VCaP (cell line): ENCODE results near the gene CBX8.

Source experiments
- H3K27ac ChIP-seq: fragments of 450-650 bp; 2 replicates; pipeline ENCODE4 v1.5.1; 2017
- CTCF ChIP-seq: fragments of 450-650 bp; conservative IDR thresholded peaks from 2 replicates; pipeline ENCODE4 v1.5.1; 2017; ENCODE audit warnings: mild to moderate bottlenecking, moderate library complexity

CBX8 gene

GRCh38 chr17:79842136-79842655 is 45.3 kb upstream of the CBX8 start:
- no peak overlapping the region for H3K27ac ChIP-seq
- no peak for TF ChIP-seq CTCF

GRCh38 chr17:79841369-79842135 is 44.7 kb upstream of the CBX8 start:
- H3K27ac ChIP-seq, result no peak overlapping the region

GRCh38 chr17:79840989-79841286 is 44.1 kb upstream of the CBX8 start:
- no peak overlapping the region for H3K27ac ChIP-seq
- TF ChIP-seq CTCF, result no peak

More at GRCh38 chr17:79841369-79842135, 44.7 kb upstream of the CBX8 start:
- no peak for TF ChIP-seq CTCF

DNA sequence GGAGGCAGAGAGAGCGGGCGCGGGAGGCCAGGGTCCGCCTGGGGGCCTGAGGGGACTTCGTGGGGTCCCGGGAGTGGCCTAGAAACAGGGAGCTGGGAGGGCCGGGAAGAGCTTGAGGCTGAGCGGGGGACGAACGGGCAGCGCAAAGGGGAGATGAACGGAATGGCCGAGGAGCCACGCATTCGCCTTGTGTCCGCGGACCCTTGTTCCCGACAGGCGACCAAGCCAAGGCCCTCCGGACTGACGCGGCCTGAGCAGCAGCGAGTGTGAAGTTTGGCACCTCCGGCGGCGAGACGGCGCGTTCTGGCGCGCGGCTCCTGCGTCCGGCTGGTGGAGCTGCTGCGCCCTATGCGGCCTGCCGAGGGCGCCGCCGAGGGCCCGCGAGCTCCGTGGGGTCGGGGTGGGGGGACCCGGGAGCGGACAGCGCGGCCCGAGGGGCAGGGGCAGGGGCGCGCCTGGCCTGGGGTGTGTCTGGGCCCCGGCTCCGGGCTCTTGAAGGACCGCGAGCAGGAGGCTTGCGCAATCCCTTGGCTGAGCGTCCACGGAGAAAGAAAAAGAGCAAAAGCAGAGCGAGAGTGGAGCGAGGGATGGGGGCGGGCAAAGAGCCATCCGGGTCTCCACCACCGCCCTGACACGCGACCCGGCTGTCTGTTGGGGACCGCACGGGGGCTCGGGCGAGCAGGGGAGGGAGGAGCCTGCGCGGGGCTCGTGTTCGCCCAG is 43.6 kb upstream of the CBX8 start:
- TF ChIP-seq CTCF, result no peak
- H3K27ac ChIP-seq, result peak overlapping the region; percentile 86

GRCh38 chr17:79839356-79840268 is 42.7 kb upstream of the CBX8 start, which contains the start of gene CBX4:
TSS of gene CBX4 (minus strand) at chr17:79839440. CDS start at chr17:79839251, 189 bp downstream.
- H3K27ac ChIP-seq, result peak within 1 kb of the TSS; percentile 86

DNA sequence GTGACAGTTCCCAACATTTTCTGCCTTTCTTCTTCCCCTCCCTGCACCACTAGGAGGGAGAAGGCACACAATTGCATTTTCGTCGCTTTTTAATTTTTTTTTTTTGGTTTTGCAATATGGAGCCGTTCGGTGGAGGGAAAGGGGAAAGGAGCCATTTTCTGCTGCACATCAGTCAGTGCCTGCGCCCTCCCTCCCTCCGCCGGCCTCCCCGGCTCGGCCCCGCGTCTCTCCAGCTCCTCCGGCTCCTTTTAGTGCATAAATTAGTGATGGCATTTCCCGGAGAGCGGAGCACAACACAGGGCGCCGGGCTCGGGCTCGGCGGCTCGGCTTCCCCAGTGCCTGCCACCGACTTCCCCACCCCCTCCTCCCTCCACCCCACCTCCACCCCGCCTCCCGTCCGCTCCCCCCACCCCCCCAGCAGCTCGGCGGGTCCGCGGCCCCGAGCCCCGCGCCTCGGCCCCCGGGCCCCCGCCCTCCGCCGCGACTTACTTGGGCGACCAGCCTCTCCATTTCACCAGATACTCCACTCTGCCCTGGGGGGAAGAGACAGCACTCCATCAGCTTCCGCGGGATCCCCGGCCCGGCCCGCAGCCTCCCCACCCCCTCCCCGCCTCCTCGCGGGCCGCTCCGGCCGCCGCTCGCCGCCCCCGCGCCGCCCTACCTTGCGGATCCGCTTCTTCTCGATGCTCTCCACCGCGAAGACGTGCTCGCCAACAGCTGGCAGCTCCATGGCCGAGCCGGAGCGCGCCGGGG is 41.8 kb upstream of the CBX8 start:
- peak overlapping the region; percentile 86 for H3K27ac ChIP-seq

More at GRCh38 chr17:79839356-79840268, 42.7 kb upstream of the CBX8 start, which contains the start of gene CBX4:
- peak; percentile 93 for TF ChIP-seq CTCF

More for the DNA sequence above, 41.8 kb upstream of the CBX8 start:
- no peak for TF ChIP-seq CTCF
